HEK293 (cell line): ENCODE measurements around the gene ACTR1B.

Experiments
- GLI4 ChIP-seq: fragments of 450-650 bp; formaldehyde crosslinking; IDR thresholded peaks from 2 replicates; pipeline ENCODE4 v1.5.1; 2016; ENCODE audit warnings: missing biosample characterization, missing genetic modification characterization
- GLIS1 ChIP-seq: fragments of 450-650 bp; formaldehyde crosslinking; IDR thresholded peaks from 2 replicates; pipeline ENCODE4 v1.5.1; 2016; ENCODE audit warnings: missing biosample characterization, missing genetic modification characterization
- HOXA7 ChIP-seq: sonication (generic); formaldehyde crosslinking; IDR thresholded peaks from 2 replicates; pipeline ENCODE4 v1.8.1; 2022; ENCODE audit warnings: missing genetic modification reagents, borderline replicate concordance
- KLF16 ChIP-seq: fragments of 450-650 bp; formaldehyde crosslinking; IDR thresholded peaks from 2 replicates; pipeline ENCODE4 v1.5.1; 2017; ENCODE audit warnings: missing biosample characterization, missing genetic modification characterization
- KLF8 ChIP-seq: fragments of 450-650 bp; formaldehyde crosslinking; IDR thresholded peaks from 2 replicates; pipeline ENCODE4 v1.5.1; 2016; ENCODE audit warnings: missing biosample characterization, missing genetic modification characterization
- RBAK ChIP-seq: fragments of 450-650 bp; formaldehyde crosslinking; IDR thresholded peaks from 2 replicates; pipeline ENCODE4 v1.5.1; 2016; ENCODE audit warnings: missing biosample characterization, missing genetic modification characterization
- SCRT2 ChIP-seq: fragments of 450-650 bp; formaldehyde crosslinking; IDR thresholded peaks from 2 replicates; pipeline ENCODE4 v1.5.1; 2016; ENCODE audit warnings: missing biosample characterization, missing genetic modification characterization
- SP3 ChIP-seq: fragments of 450-650 bp; formaldehyde crosslinking; IDR thresholded peaks from 2 replicates; pipeline ENCODE4 v1.5.1; 2016; ENCODE audit warnings: missing biosample characterization, missing genetic modification characterization
- ZFP3 ChIP-seq: fragments of 450-650 bp; formaldehyde crosslinking; IDR thresholded peaks from 2 replicates; pipeline ENCODE4 v1.5.1; 2016; ENCODE audit warnings: low read depth, missing biosample characterization, missing genetic modification characterization
- ZFP37 ChIP-seq: fragments of 450-650 bp; formaldehyde crosslinking; IDR thresholded peaks from 2 replicates; pipeline ENCODE4 v1.5.1; 2016; ENCODE audit warnings: missing biosample characterization, missing genetic modification characterization
- ZNF157 ChIP-seq: fragments of 450-650 bp; formaldehyde crosslinking; IDR thresholded peaks from 2 replicates; pipeline ENCODE4 v1.5.1; 2016; ENCODE audit warnings: missing biosample characterization, missing genetic modification characterization
- ZNF19 ChIP-seq: fragments of 450-650 bp; formaldehyde crosslinking; IDR thresholded peaks from 2 replicates; pipeline ENCODE4; 2016; ENCODE audit warnings: missing biosample characterization, missing genetic modification characterization, low read depth
- ZNF202 ChIP-seq: fragments of 450-650 bp; formaldehyde crosslinking; IDR thresholded peaks from 2 replicates; pipeline ENCODE4 v1.5.1; 2016; ENCODE audit warnings: missing biosample characterization, missing genetic modification characterization, borderline replicate concordance
- ZNF248 ChIP-seq: fragments of 450-650 bp; formaldehyde crosslinking; IDR thresholded peaks from 2 replicates; pipeline ENCODE4 v1.5.1; 2017; ENCODE audit warnings: missing biosample characterization, missing genetic modification characterization
- ZNF335 ChIP-seq: fragments of 450-650 bp; formaldehyde crosslinking; conservative IDR thresholded peaks from 2 replicates; pipeline ENCODE4 v1.5.1; 2016; ENCODE audit warnings: missing biosample characterization, missing genetic modification characterization
- ZNF341 ChIP-seq: fragments of 450-650 bp; formaldehyde crosslinking; IDR thresholded peaks from 2 replicates; pipeline ENCODE4; 2016; ENCODE audit warnings: low read depth, missing biosample characterization, missing genetic modification characterization
- ZNF423 ChIP-seq: fragments of 450-650 bp; formaldehyde crosslinking; IDR thresholded peaks from 2 replicates; pipeline ENCODE4 v1.5.1; 2016; ENCODE audit warnings: missing biosample characterization, missing genetic modification characterization
- ZNF501 ChIP-seq: fragments of 450-650 bp; formaldehyde crosslinking; IDR thresholded peaks from 2 replicates; pipeline ENCODE4 v1.5.1; 2016; ENCODE audit warnings: missing biosample characterization, missing genetic modification characterization
- ZNF558 ChIP-seq: fragments of 450-650 bp; formaldehyde crosslinking; IDR thresholded peaks from 2 replicates; pipeline ENCODE4 v1.5.1; 2016; ENCODE audit warnings: missing biosample characterization, missing genetic modification characterization
- ZNF600 ChIP-seq: fragments of 450-650 bp; formaldehyde crosslinking; IDR thresholded peaks from 2 replicates; pipeline ENCODE4 v1.5.1; 2016; ENCODE audit warnings: missing biosample characterization, missing genetic modification characterization
- ZNF610 ChIP-seq: fragments of 450-650 bp; formaldehyde crosslinking; IDR thresholded peaks from 2 replicates; pipeline ENCODE4 v1.5.1; 2016; ENCODE audit warnings: missing biosample characterization, missing genetic modification characterization, borderline replicate concordance
- ZNF654 ChIP-seq: fragments of 450-650 bp; formaldehyde crosslinking; IDR thresholded peaks from 2 replicates; pipeline ENCODE4 v1.5.1; 2016; ENCODE audit warnings: low read depth, missing biosample characterization, missing genetic modification characterization
- ZNF664 ChIP-seq: fragments of 450-650 bp; formaldehyde crosslinking; IDR thresholded peaks from 2 replicates; pipeline ENCODE4 v1.5.1; 2016; ENCODE audit warnings: missing biosample characterization, missing genetic modification characterization
- ZSCAN30 ChIP-seq: fragments of 450-650 bp; IDR thresholded peaks from 2 replicates; pipeline ENCODE4 v1.5.1; 2018; ENCODE audit warnings: missing biosample characterization, mild to moderate bottlenecking, missing genetic modification characterization, moderate library complexity
- TF ChIP-seq, protein P1 (sequence below): fragments of 450-650 bp; formaldehyde crosslinking; IDR thresholded peaks from 2 replicates; pipeline ENCODE4 v1.5.1; 2017; ENCODE audit warnings: missing biosample characterization, missing genetic modification characterization
- TF ChIP-seq, protein P2 (sequence below): fragments of 450-650 bp; formaldehyde crosslinking; IDR thresholded peaks from 2 replicates; pipeline ENCODE4 v1.5.1; 2017; ENCODE audit warnings: missing biosample characterization, missing genetic modification characterization
- TF ChIP-seq, protein P3 (sequence below): fragments of 450-650 bp; formaldehyde crosslinking; optimal IDR thresholded peaks from 2 replicates; pipeline ENCODE3; 2016; ENCODE audit warnings: missing biosample characterization, mild to moderate bottlenecking, missing genetic modification characterization
- TF ChIP-seq, protein P4 (sequence below): fragments of 450-650 bp; formaldehyde crosslinking; conservative IDR thresholded peaks from 2 replicates; pipeline ENCODE4 v1.5.1; 2016; ENCODE audit warnings: low read depth, missing biosample characterization, missing genetic modification characterization
- TF ChIP-seq, protein P5 (sequence below): fragments of 450-650 bp; formaldehyde crosslinking; IDR thresholded peaks from 2 replicates; pipeline ENCODE4 v1.5.1; 2016; ENCODE audit warnings: missing biosample characterization, missing genetic modification characterization
- TF ChIP-seq, protein P6 (sequence below): fragments of 450-650 bp; formaldehyde crosslinking; IDR thresholded peaks from 2 replicates; pipeline ENCODE4; 2016; ENCODE audit warnings: missing biosample characterization, missing genetic modification characterization

ACTR1B gene

DNA sequence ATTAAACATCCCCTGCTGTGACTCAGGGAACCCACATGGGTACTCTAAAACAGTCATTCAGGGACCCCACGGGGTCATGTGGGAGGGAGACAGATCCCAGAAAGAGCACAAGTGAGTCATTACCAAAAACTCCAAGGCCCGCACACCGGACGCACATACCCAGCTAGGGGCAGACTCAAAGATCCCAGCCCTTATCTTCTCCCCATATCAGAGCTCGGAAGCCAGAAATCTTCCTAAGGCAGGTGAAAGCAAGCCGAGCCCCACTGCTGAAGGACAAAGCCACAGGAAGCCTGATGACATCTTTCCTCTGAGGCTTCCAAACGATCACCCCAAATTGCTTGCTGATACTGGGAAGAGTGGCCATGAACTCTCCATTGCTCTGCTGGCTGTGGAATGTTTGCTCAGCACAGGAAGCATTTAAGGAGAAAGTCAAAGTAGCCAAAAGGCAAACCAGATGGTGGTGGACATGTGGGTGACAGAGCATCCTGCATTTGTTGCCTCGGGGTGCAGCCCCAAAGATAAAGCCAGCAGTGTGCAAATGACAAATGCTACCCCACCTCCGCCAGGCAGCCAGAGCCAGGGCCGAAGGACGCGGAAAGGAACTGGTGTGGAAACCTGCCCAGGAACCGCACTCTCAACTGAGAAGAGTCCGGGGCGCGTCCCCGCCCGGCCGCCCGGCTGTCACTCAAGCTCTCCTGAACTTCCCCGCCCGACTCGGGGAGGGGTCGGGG, 784 bp downstream of the ACTR1B start (continued):
- TF ChIP-seq, protein P1, sequence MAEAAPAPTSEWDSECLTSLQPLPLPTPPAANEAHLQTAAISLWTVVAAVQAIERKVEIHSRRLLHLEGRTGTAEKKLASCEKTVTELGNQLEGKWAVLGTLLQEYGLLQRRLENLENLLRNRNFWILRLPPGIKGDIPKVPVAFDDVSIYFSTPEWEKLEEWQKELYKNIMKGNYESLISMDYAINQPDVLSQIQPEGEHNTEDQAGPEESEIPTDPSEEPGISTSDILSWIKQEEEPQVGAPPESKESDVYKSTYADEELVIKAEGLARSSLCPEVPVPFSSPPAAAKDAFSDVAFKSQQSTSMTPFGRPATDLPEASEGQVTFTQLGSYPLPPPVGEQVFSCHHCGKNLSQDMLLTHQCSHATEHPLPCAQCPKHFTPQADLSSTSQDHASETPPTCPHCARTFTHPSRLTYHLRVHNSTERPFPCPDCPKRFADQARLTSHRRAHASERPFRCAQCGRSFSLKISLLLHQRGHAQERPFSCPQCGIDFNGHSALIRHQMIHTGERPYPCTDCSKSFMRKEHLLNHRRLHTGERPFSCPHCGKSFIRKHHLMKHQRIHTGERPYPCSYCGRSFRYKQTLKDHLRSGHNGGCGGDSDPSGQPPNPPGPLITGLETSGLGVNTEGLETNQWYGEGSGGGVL (tag by site-specific recombination) = 0 out of 2 replicates have a peak, but pooled peaks have one; percentile 25
- no peak for TF ChIP-seq ZNF558 (tag by site-specific recombination)
- no peak for TF ChIP-seq ZNF19 (tag by site-specific recombination)
- no peak for TF ChIP-seq HOXA7 (CRISPR knock-in tag)
- TF ChIP-seq ZNF335 (tag by site-specific recombination) = peak; percentile 28
- TF ChIP-seq KLF8 (tag by site-specific recombination) = no peak
- TF ChIP-seq ZSCAN30 (tag by site-specific recombination) = no peak
- TF ChIP-seq SP3 (tag by site-specific recombination) = peak; percentile 19
- TF ChIP-seq KLF16 (tag by site-specific recombination) = no peak
- TF ChIP-seq, protein P2, sequence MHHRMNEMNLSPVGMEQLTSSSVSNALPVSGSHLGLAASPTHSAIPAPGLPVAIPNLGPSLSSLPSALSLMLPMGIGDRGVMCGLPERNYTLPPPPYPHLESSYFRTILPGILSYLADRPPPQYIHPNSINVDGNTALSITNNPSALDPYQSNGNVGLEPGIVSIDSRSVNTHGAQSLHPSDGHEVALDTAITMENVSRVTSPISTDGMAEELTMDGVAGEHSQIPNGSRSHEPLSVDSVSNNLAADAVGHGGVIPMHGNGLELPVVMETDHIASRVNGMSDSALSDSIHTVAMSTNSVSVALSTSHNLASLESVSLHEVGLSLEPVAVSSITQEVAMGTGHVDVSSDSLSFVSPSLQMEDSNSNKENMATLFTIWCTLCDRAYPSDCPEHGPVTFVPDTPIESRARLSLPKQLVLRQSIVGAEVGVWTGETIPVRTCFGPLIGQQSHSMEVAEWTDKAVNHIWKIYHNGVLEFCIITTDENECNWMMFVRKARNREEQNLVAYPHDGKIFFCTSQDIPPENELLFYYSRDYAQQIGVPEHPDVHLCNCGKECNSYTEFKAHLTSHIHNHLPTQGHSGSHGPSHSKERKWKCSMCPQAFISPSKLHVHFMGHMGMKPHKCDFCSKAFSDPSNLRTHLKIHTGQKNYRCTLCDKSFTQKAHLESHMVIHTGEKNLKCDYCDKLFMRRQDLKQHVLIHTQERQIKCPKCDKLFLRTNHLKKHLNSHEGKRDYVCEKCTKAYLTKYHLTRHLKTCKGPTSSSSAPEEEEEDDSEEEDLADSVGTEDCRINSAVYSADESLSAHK = no peak
- TF ChIP-seq ZFP37 (tag by site-specific recombination) = no peak
- TF ChIP-seq ZFP3 (tag by site-specific recombination) = no peak
- TF ChIP-seq ZNF654 (tag by site-specific recombination) = no peak
- no peak for TF ChIP-seq ZNF664
- no peak for TF ChIP-seq RBAK (tag by site-specific recombination)
- TF ChIP-seq ZNF423 (tag by site-specific recombination) = no peak
- no peak for TF ChIP-seq ZNF610 (tag by site-specific recombination)
- no peak for TF ChIP-seq SCRT2
- TF ChIP-seq ZNF202 (tag by site-specific recombination) = no peak
- TF ChIP-seq, protein P3, sequence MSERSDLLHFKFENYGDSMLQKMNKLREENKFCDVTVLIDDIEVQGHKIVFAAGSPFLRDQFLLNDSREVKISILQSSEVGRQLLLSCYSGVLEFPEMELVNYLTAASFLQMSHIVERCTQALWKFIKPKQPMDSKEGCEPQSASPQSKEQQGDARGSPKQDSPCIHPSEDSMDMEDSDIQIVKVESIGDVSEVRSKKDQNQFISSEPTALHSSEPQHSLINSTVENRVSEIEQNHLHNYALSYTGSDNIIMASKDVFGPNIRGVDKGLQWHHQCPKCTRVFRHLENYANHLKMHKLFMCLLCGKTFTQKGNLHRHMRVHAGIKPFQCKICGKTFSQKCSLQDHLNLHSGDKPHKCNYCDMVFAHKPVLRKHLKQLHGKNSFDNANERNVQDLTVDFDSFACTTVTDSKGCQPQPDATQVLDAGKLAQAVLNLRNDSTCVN (tag by site-specific recombination) = peak; percentile 39
- TF ChIP-seq ZNF157 (tag by site-specific recombination) = no peak
- TF ChIP-seq GLIS1 (tag by site-specific recombination) = peak; percentile 97
- no peak for TF ChIP-seq ZNF501 (tag by site-specific recombination)
- TF ChIP-seq, protein P4, sequence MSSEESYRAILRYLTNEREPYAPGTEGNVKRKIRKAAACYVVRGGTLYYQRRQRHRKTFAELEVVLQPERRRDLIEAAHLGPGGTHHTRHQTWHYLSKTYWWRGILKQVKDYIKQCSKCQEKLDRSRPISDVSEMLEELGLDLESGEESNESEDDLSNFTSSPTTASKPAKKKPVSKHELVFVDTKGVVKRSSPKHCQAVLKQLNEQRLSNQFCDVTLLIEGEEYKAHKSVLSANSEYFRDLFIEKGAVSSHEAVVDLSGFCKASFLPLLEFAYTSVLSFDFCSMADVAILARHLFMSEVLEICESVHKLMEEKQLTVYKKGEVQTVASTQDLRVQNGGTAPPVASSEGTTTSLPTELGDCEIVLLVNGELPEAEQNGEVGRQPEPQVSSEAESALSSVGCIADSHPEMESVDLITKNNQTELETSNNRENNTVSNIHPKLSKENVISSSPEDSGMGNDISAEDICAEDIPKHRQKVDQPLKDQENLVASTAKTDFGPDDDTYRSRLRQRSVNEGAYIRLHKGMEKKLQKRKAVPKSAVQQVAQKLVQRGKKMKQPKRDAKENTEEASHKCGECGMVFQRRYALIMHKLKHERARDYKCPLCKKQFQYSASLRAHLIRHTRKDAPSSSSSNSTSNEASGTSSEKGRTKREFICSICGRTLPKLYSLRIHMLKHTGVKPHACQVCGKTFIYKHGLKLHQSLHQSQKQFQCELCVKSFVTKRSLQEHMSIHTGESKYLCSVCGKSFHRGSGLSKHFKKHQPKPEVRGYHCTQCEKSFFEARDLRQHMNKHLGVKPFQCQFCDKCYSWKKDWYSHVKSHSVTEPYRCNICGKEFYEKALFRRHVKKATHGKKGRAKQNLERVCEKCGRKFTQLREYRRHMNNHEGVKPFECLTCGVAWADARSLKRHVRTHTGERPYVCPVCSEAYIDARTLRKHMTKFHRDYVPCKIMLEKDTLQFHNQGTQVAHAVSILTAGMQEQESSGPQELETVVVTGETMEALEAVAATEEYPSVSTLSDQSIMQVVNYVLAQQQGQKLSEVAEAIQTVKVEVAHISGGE (tag by site-specific recombination) = peak; percentile 57
- TF ChIP-seq ZNF600 (tag by site-specific recombination) = no peak
- no peak for TF ChIP-seq ZNF248 (tag by site-specific recombination)
- TF ChIP-seq GLI4 (tag by site-specific recombination) = no peak
- TF ChIP-seq, protein P5, sequence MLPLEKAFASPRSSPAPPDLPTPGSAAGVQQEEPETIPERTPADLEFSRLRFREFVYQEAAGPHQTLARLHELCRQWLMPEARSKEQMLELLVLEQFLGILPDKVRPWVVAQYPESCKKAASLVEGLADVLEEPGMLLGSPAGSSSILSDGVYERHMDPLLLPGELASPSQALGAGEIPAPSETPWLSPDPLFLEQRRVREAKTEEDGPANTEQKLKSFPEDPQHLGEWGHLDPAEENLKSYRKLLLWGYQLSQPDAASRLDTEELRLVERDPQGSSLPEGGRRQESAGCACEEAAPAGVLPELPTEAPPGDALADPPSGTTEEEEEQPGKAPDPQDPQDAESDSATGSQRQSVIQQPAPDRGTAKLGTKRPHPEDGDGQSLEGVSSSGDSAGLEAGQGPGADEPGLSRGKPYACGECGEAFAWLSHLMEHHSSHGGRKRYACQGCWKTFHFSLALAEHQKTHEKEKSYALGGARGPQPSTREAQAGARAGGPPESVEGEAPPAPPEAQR (tag by site-specific recombination) = no peak
- TF ChIP-seq, protein P6, sequence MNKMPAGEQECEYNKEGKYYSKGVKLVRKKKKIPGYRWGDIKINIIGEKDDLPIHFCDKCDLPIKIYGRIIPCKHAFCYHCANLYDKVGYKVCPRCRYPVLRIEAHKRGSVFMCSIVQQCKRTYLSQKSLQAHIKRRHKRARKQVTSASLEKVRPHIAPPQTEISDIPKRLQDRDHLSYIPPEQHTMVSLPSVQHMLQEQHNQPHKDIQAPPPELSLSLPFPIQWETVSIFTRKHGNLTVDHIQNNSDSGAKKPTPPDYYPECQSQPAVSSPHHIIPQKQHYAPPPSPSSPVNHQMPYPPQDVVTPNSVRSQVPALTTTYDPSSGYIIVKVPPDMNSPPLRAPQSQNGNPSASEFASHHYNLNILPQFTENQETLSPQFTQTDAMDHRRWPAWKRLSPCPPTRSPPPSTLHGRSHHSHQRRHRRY (tag by site-specific recombination) = no peak
- no peak for TF ChIP-seq ZNF341 (tag by site-specific recombination)
